ENCODE results near the gene SUSD6.

DNA sequence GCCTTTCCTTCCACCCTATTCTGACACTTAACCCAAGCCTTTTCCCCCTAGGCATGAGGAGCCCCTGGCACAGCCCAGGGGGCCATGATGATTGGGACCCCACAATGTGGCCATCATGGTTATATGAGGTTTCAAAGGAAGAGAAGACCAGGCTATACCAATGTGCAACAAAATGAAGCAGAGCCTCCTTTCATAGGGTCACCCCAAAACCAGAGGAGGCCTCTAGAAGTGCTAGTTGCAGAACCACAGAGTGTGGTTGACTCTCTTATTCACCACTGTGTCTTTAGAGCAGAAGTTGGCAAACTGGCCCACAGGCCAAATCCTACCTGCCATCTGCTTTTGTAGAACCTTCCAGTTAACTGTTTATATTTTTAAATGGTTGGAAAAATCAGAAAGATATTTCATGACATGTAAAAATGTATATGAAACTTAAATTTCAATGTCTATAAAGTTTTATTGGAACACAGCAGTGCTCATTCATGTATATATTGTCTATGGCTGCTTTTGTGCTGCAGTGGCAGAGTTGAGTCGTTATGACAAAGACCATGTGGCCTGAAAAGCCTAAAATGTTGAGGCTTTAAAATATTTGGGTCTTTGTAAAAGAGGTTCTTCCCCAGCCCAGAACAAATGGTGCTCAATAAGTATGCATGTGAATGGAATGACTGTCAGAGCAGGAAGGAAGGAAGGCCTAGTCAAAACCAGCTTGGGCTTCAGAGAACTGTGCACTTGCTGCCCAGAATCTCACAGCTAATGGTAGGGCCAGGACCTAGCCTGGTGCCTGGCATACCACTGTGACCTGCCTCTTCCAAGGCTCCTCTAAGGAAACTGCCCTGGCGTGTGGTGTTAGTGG is 49.2 kb downstream of the SUSD6 start:
- TF ChIP-seq, protein P1, sequence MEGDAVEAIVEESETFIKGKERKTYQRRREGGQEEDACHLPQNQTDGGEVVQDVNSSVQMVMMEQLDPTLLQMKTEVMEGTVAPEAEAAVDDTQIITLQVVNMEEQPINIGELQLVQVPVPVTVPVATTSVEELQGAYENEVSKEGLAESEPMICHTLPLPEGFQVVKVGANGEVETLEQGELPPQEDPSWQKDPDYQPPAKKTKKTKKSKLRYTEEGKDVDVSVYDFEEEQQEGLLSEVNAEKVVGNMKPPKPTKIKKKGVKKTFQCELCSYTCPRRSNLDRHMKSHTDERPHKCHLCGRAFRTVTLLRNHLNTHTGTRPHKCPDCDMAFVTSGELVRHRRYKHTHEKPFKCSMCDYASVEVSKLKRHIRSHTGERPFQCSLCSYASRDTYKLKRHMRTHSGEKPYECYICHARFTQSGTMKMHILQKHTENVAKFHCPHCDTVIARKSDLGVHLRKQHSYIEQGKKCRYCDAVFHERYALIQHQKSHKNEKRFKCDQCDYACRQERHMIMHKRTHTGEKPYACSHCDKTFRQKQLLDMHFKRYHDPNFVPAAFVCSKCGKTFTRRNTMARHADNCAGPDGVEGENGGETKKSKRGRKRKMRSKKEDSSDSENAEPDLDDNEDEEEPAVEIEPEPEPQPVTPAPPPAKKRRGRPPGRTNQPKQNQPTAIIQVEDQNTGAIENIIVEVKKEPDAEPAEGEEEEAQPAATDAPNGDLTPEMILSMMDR (IDR thresholded peaks at IDR 0.05), result no peak
- TF ChIP-seq POLR2A (IDR thresholded peaks at IDR 0.05), result no peak

Data from prostate gland (tissue), 2 donors.